K562 treated with DMSO at 1 percent for 4 hours (cell line): ENCODE data around the gene SEMA3C. TPM values are rescaled to one million over a fixed set of nuclear protein-coding genes. Genes with fewer than 3 reads are reported as not detected.

ENCODE experiments used
- total RNA-seq: library from RNA; unstranded; fragments of 300-600 nt; gene quantifications from 2 replicates; pipeline ENCODE4 v1.2.3, GENCODE V29; 2022; ENCODE audit not compliant: insufficient read depth

The SEMA3C gene
- not detected in 2 replicates for total RNA-seq

GRCh38 chr7:80918909-80919721 is at the start of gene SEMA3C:
Gene SEMA3C (minus strand): TSS chr7:80919051. CDS start chr7:80916781, 2,270 bp downstream.

